SJCRH30 (cell line): ENCODE data around the gene TASP1. TPM values are rescaled to one million over a fixed set of nuclear protein-coding genes. Genes with fewer than 3 reads are reported as not detected.
"Not testable (repeated sequence)": the region's sequence is repeated elsewhere in the genome, so short reads cannot be mapped to it uniquely, and the experiment has no call there.

Experiments
- DNase-seq, 2 experiments: peaks; one replicate each; pipeline ENCODE4 v3.0.0-alpha.2; 2015 to 2020
- H3K27ac ChIP-seq: fragments of 250-450 bp; sonication (Bioruptor Pico); 2 replicates; pipeline ENCODE4 v1.5.1; 2020; ENCODE audit warnings: mild to moderate bottlenecking, moderate library complexity
- H3K27me3 ChIP-seq: fragments of 250-450 bp; sonication (Bioruptor Pico); 2 replicates; pipeline ENCODE4 v1.5.1; 2020; ENCODE audit warnings: mild to moderate bottlenecking, moderate library complexity
- H3K36me3 ChIP-seq: fragments of 250-450 bp; sonication (Bioruptor Pico); 2 replicates; pipeline ENCODE4 v1.5.1; 2020; ENCODE audit warnings: mild to moderate bottlenecking, moderate library complexity
- H3K4me1 ChIP-seq: fragments of 250-450 bp; sonication (Bioruptor Pico); 2 replicates; pipeline ENCODE4 v1.5.1; 2020; ENCODE audit warnings: mild to moderate bottlenecking, moderate library complexity
- H3K4me3 ChIP-seq: fragments of 250-450 bp; sonication (Bioruptor Pico); 2 replicates; pipeline ENCODE4 v1.5.1; 2020; ENCODE audit warnings: mild to moderate bottlenecking, moderate library complexity
- H3K9me3 ChIP-seq: fragments of 250-450 bp; sonication (Bioruptor Pico); replicated peaks from 2 replicates; pipeline ENCODE4 v1.5.1; 2020; ENCODE audit warnings: mild to moderate bottlenecking, moderate library complexity
- total RNA-seq: library from RNA; depleted of rRNA; stranded (reverse); fragments of >200 nt; shearing (Covaris generic); gene quantifications from 2 replicates; pipeline ENCODE4 v1.2.3, GENCODE V29; 2014

The TASP1 gene
- total RNA-seq, 1 experiment from 2014 or later, result 7.1 TPM

GRCh38 chr20:13661070-13661685 lies 22.4 kb upstream of the TASP1 start:
- Histone ChIP-seq H3K4me3 (no peak overlapping the region), H3K27ac (no peak overlapping the region), H3K4me1 (no peaks in the 10 kb centered on the region), H3K36me3 (no peaks in the 10 kb centered on the region), H3K27me3 (no peaks in the 10 kb centered on the region), H3K9me3 (no peaks in the 10 kb centered on the region)
- no peak for DNase-seq

- Histone ChIP-seq H3K4me1 (no peaks in the 10 kb centered on the region), H3K4me3 (no peak overlapping the region), H3K27ac (no peak overlapping the region), H3K9me3 (no peaks in the 10 kb centered on the region), H3K27me3 (no peaks in the 10 kb centered on the region), H3K36me3 (no peaks in the 10 kb centered on the region)
- DNase-seq, result no peak
These were observed 20.6 kb upstream of the TASP1 start for GRCh38 chr20:13659288-13659687.

- DNase-seq, result not testable (repeated sequence)
These were observed 19.3 kb upstream of the TASP1 start for GRCh38 chr20:13658060-13658459.

GRCh38 chr20:13656721-13657368 lies 18.1 kb upstream of the TASP1 start:
- Histone ChIP-seq H3K36me3 (no peaks in the 10 kb centered on the region), H3K4me3 (no peak overlapping the region), H3K27ac (no peak overlapping the region), H3K4me1 (no peaks in the 10 kb centered on the region), H3K9me3 (no peaks in the 10 kb centered on the region), H3K27me3 (no peaks in the 10 kb centered on the region)
- DNase-seq, result no peak

More at GRCh38 chr20:13658060-13658459, 19.3 kb upstream of the TASP1 start:
- H3K27ac ChIP-seq, H3K36me3 ChIP-seq, H3K4me1 ChIP-seq, H3K27me3 ChIP-seq, H3K4me3 ChIP-seq, H3K9me3 ChIP-seq: not testable (repeated sequence)

GRCh38 chr20:13654463-13655023 lies 15.8 kb upstream of the TASP1 start:
- Histone ChIP-seq H3K9me3 (no peaks in the 10 kb centered on the region), H3K27ac (no peak overlapping the region), H3K36me3 (no peaks in the 10 kb centered on the region), H3K4me1 (peaks cover 11% of the 10 kb centered on the region), H3K27me3 (no peaks in the 10 kb centered on the region), H3K4me3 (no peak overlapping the region)
- DNase-seq, result no peak

GRCh38 chr20:13650474-13650873 lies 11.7 kb upstream of the TASP1 start:
- Histone ChIP-seq H3K36me3 (no peaks in the 10 kb centered on the region), H3K27ac (peak overlapping the region; percentile 49; the same call in 1 of the 2 replicates), H3K27me3 (no peaks in the 10 kb centered on the region), H3K4me3 (peak overlapping the region; percentile 25; the same call in 1 of the 2 replicates), H3K4me1 (peaks cover 16% of the 10 kb centered on the region), H3K9me3 (no peaks in the 10 kb centered on the region)
- no peak for DNase-seq

- no peaks in the 10 kb centered on the region for H3K27me3 ChIP-seq
- H3K27ac ChIP-seq, result no peak overlapping the region
- no peaks in the 10 kb centered on the region for H3K9me3 ChIP-seq
- H3K4me3 ChIP-seq, result no peak overlapping the region
- DNase-seq, result no peak
- peaks cover 16% of the 10 kb centered on the region for H3K4me1 ChIP-seq
- H3K36me3 ChIP-seq, result no peaks in the 10 kb centered on the region
These were observed 9.8 kb upstream of the TASP1 start for GRCh38 chr20:13648291-13649228.

- DNase-seq, result no peak
- Histone ChIP-seq H3K27me3 (no peaks in the 10 kb centered on the region), H3K36me3 (no peaks in the 10 kb centered on the region), H3K9me3 (no peaks in the 10 kb centered on the region), H3K27ac (no peak overlapping the region), H3K4me1 (peaks cover 1% of the 10 kb centered on the region), H3K4me3 (no peak overlapping the region)
These were observed 5.3 kb upstream of the TASP1 start for GRCh38 chr20:13644010-13644409.

- Histone ChIP-seq H3K9me3 (no peaks in the 10 kb centered on the region), H3K36me3 (no peaks in the 10 kb centered on the region), H3K27ac (no peak overlapping the region; the same call in 1 of the 2 replicates), H3K4me3 (peak overlapping the region; percentile 82), H3K4me1 (no peaks in the 10 kb centered on the region), H3K27me3 (no peaks in the 10 kb centered on the region)
- DNase-seq, result no peak
These were observed 392 bp upstream of the TASP1 start for GRCh38 chr20:13639150-13639497.

GRCh38 chr20:13638162-13638495 lies 603 bp downstream of the TASP1 start:
- Histone ChIP-seq H3K9me3 (no peaks in the 10 kb centered on the region), H3K36me3 (no peaks in the 10 kb centered on the region), H3K4me1 (no peaks in the 10 kb centered on the region), H3K4me3 (peak overlapping the region; percentile 82), H3K27me3 (no peaks in the 10 kb centered on the region), H3K27ac (peak overlapping the region; percentile 57)
- DNase-seq, result peak in 1 of 2 experiments; percentile 60

- Histone ChIP-seq H3K27ac (no peak overlapping the region), H3K36me3 (no peaks in the 10 kb centered on the region), H3K9me3 (no peaks in the 10 kb centered on the region), H3K27me3 (no peaks in the 10 kb centered on the region), H3K4me3 (no peak overlapping the region), H3K4me1 (no peaks in the 10 kb centered on the region)
- DNase-seq, result no peak
These were observed 6.3 kb downstream of the TASP1 start for GRCh38 chr20:13632431-13632830.

GRCh38 chr20:13627525-13627924 lies 11.2 kb downstream of the TASP1 start:
- not testable (repeated sequence) for DNase-seq, H3K36me3 ChIP-seq, H3K4me1 ChIP-seq, H3K27me3 ChIP-seq, H3K4me3 ChIP-seq, H3K27ac ChIP-seq, H3K9me3 ChIP-seq

- no peaks in the 10 kb centered on the region for H3K9me3 ChIP-seq
- no peak overlapping the region for H3K4me3 ChIP-seq
- no peak overlapping the region for H3K27ac ChIP-seq
- DNase-seq, result no peak
- H3K4me1 ChIP-seq, result no peaks in the 10 kb centered on the region
- no peaks in the 10 kb centered on the region for H3K27me3 ChIP-seq
- no peaks in the 10 kb centered on the region for H3K36me3 ChIP-seq
These were observed 12.0 kb downstream of the TASP1 start for GRCh38 chr20:13626724-13627123.

- H3K4me3 ChIP-seq, result no peak overlapping the region
- H3K27me3 ChIP-seq, result no peaks in the 10 kb centered on the region
- H3K27ac ChIP-seq, result no peak overlapping the region
- H3K4me1 ChIP-seq, result no peaks in the 10 kb centered on the region
- no peaks in the 10 kb centered on the region for H3K9me3 ChIP-seq
- no peaks in the 10 kb centered on the region for H3K36me3 ChIP-seq
- no peak for DNase-seq
These were observed 13.3 kb downstream of the TASP1 start for GRCh38 chr20:13625304-13625979.
